Measurements from ENCODE around the gene LIFR. TPM values are rescaled to one million over a fixed set of nuclear protein-coding genes. Genes with fewer than 3 reads are reported as not detected.

LIFR gene
- total and polyA plus RNA-seq, 2 donors, result 27.5 to 33.8 TPM

- Histone ChIP-seq H3K9me3 (ENCODE audit: control insufficient read depth in 2 of 2, insufficient read depth in 1 of 2, low read length in 1 of 2) (no peaks in the 10 kb centered on the region), H3K36me3 (ENCODE audit: control insufficient read depth in 2 of 2, insufficient read depth in 2 of 2, low read length in 1 of 2) (no peaks in the 10 kb centered on the region), H3K27me3 (ENCODE audit: control insufficient read depth in 2 of 2, insufficient read depth in 1 of 2, low read length in 1 of 2) (no peaks in the 10 kb centered on the region), H3K4me3 (ENCODE audit: low read length in 2 of 2) (no peak overlapping the region), H3K4me1 (ENCODE audit: control insufficient read depth in 2 of 2, insufficient read depth in 2 of 2, low read length in 2 of 2) (no peaks in the 10 kb centered on the region), H3K27ac (ENCODE audit: low read depth in 1 of 2, low read length in 1 of 2) (no peak overlapping the region)
- DNase-seq (ENCODE audit: low read depth in 6 of 9, low spot score in 9 of 9), result no peak
- 92% methylated on average over 7 of the region's 7 CpGs for WGBS
These were observed 61.7 kb downstream of the LIFR start for GRCh38 chr5:38494763-38495162.

GRCh38 chr5:38494175-38494574, 62.3 kb downstream of the LIFR start:
- Histone ChIP-seq H3K9me3 (ENCODE audit: control insufficient read depth in 2 of 2, insufficient read depth in 1 of 2, low read length in 1 of 2) (no peaks in the 10 kb centered on the region), H3K36me3 (ENCODE audit: control insufficient read depth in 2 of 2, insufficient read depth in 2 of 2, low read length in 1 of 2) (no peaks in the 10 kb centered on the region), H3K27me3 (ENCODE audit: control insufficient read depth in 2 of 2, insufficient read depth in 1 of 2, low read length in 1 of 2) (no peaks in the 10 kb centered on the region), H3K4me3 (ENCODE audit: low read length in 2 of 2) (no peak overlapping the region), H3K4me1 (ENCODE audit: control insufficient read depth in 2 of 2, insufficient read depth in 2 of 2, low read length in 2 of 2) (no peaks in the 10 kb centered on the region), H3K27ac (ENCODE audit: low read depth in 1 of 2, low read length in 1 of 2) (no peak overlapping the region)
- DNase-seq (ENCODE audit: low read depth in 6 of 9, low spot score in 9 of 9), result no peak
- WGBS, result 92% methylated on average over 6 of the region's 6 CpGs

- H3K36me3 ChIP-seq (ENCODE audit: control insufficient read depth in 2 of 2, insufficient read depth in 2 of 2, low read length in 1 of 2), result no peaks in the 10 kb centered on the region
- H3K27me3 ChIP-seq (ENCODE audit: control insufficient read depth in 2 of 2, insufficient read depth in 1 of 2, low read length in 1 of 2), result peaks cover 0 to 2% of the 10 kb centered on the region in 2 donors
- H3K27ac ChIP-seq (ENCODE audit: low read depth in 1 of 2, low read length in 1 of 2), result no peak overlapping the region
- DNase-seq (ENCODE audit: low read depth in 6 of 9, low spot score in 9 of 9), result no peak
- WGBS, result 94% methylated on average over 10 of the region's 10 CpGs
- H3K4me1 ChIP-seq (ENCODE audit: control insufficient read depth in 2 of 2, insufficient read depth in 2 of 2, low read length in 2 of 2), result no peaks in the 10 kb centered on the region
- H3K4me3 ChIP-seq (ENCODE audit: low read length in 2 of 2), result no peak overlapping the region
- H3K9me3 ChIP-seq (ENCODE audit: control insufficient read depth in 2 of 2, insufficient read depth in 1 of 2, low read length in 1 of 2), result no peaks in the 10 kb centered on the region
These were observed 72.5 kb downstream of the LIFR start for GRCh38 chr5:38483805-38484398.

GRCh38 chr5:38479315-38479904, 77.0 kb downstream of the LIFR start:
- H3K4me1 ChIP-seq (ENCODE audit: control insufficient read depth in 2 of 2, insufficient read depth in 2 of 2, low read length in 2 of 2), result no peaks in the 10 kb centered on the region
- H3K4me3 ChIP-seq (ENCODE audit: low read length in 2 of 2), result no peak overlapping the region
- 54% methylated on average over 6 of the region's 6 CpGs for WGBS
- no peak overlapping the region for H3K27ac ChIP-seq (ENCODE audit: low read depth in 1 of 2, low read length in 1 of 2)
- no peaks in the 10 kb centered on the region for H3K9me3 ChIP-seq (ENCODE audit: control insufficient read depth in 2 of 2, insufficient read depth in 1 of 2, low read length in 1 of 2)
- no peak for DNase-seq (ENCODE audit: low read depth in 6 of 9, low spot score in 9 of 9)
- peaks cover 0 to 2% of the 10 kb centered on the region in 2 donors for H3K27me3 ChIP-seq (ENCODE audit: control insufficient read depth in 2 of 2, insufficient read depth in 1 of 2, low read length in 1 of 2)
- H3K36me3 ChIP-seq (ENCODE audit: control insufficient read depth in 2 of 2, insufficient read depth in 2 of 2, low read length in 1 of 2), result no peaks in the 10 kb centered on the region

- Histone ChIP-seq H3K4me3 (ENCODE audit: low read length in 2 of 2) (no peak overlapping the region), H3K9me3 (ENCODE audit: control insufficient read depth in 2 of 2, insufficient read depth in 1 of 2, low read length in 1 of 2) (no peaks in the 10 kb centered on the region), H3K27me3 (ENCODE audit: control insufficient read depth in 2 of 2, insufficient read depth in 1 of 2, low read length in 1 of 2) (peaks cover 0 to under 1% of the 10 kb centered on the region in 2 donors), H3K36me3 (ENCODE audit: control insufficient read depth in 2 of 2, insufficient read depth in 2 of 2, low read length in 1 of 2) (no peaks in the 10 kb centered on the region), H3K27ac (ENCODE audit: low read depth in 1 of 2, low read length in 1 of 2) (no peak overlapping the region), H3K4me1 (ENCODE audit: control insufficient read depth in 2 of 2, insufficient read depth in 2 of 2, low read length in 2 of 2) (no peaks in the 10 kb centered on the region)
- WGBS, result 68% methylated on average over 3 of the region's 3 CpGs
- DNase-seq (ENCODE audit: low read depth in 6 of 9, low spot score in 9 of 9), result no peak
These were observed 77.6 kb downstream of the LIFR start for GRCh38 chr5:38478878-38479277.

GRCh38 chr5:38478166-38478565, 78.3 kb downstream of the LIFR start:
- Histone ChIP-seq H3K4me3 (ENCODE audit: low read length in 2 of 2) (no peak overlapping the region), H3K27ac (ENCODE audit: low read depth in 1 of 2, low read length in 1 of 2) (no peak overlapping the region), H3K4me1 (ENCODE audit: control insufficient read depth in 2 of 2, insufficient read depth in 2 of 2, low read length in 2 of 2) (no peaks in the 10 kb centered on the region), H3K36me3 (ENCODE audit: control insufficient read depth in 2 of 2, insufficient read depth in 2 of 2, low read length in 1 of 2) (no peaks in the 10 kb centered on the region), H3K9me3 (ENCODE audit: control insufficient read depth in 2 of 2, insufficient read depth in 1 of 2, low read length in 1 of 2) (no peaks in the 10 kb centered on the region), H3K27me3 (ENCODE audit: control insufficient read depth in 2 of 2, insufficient read depth in 1 of 2, low read length in 1 of 2) (peaks cover 0 to 2% of the 10 kb centered on the region in 2 donors)
- 69% methylated on average over 3 of the region's 3 CpGs for WGBS
- DNase-seq (ENCODE audit: low read depth in 6 of 9, low spot score in 9 of 9), result no peak

GRCh38 chr5:38473008-38473407, 83.4 kb downstream of the LIFR start:
- 29% methylated on average over 8 of the region's 8 CpGs for WGBS

GRCh38 chr5:38472541-38472940, 83.9 kb downstream of the LIFR start:
- 96% methylated on average over 7 of the region's 7 CpGs for WGBS
- no peak overlapping the region for H3K27ac ChIP-seq (ENCODE audit: low read depth in 1 of 2, low read length in 1 of 2)

More at GRCh38 chr5:38473008-38473407, 83.4 kb downstream of the LIFR start:
- Histone ChIP-seq H3K4me1 (ENCODE audit: control insufficient read depth in 2 of 2, insufficient read depth in 2 of 2, low read length in 2 of 2) (peaks cover 0 to 2% of the 10 kb centered on the region in 2 donors), H3K27ac (ENCODE audit: low read depth in 1 of 2, low read length in 1 of 2) (no peak overlapping the region), H3K4me3 (ENCODE audit: low read length in 2 of 2) (no peak overlapping the region), H3K36me3 (ENCODE audit: control insufficient read depth in 2 of 2, insufficient read depth in 2 of 2, low read length in 1 of 2) (no peaks in the 10 kb centered on the region), H3K27me3 (ENCODE audit: control insufficient read depth in 2 of 2, insufficient read depth in 1 of 2, low read length in 1 of 2) (peaks cover 0 to 14% of the 10 kb centered on the region in 2 donors), H3K9me3 (ENCODE audit: control insufficient read depth in 2 of 2, insufficient read depth in 1 of 2, low read length in 1 of 2) (no peaks in the 10 kb centered on the region)
- no peak for DNase-seq (ENCODE audit: low read depth in 6 of 9, low spot score in 9 of 9)

GRCh38 chr5:38471709-38472108, 84.7 kb downstream of the LIFR start:
- H3K4me3 ChIP-seq (ENCODE audit: low read length in 2 of 2), result no peak overlapping the region
- H3K27me3 ChIP-seq (ENCODE audit: control insufficient read depth in 2 of 2, insufficient read depth in 1 of 2, low read length in 1 of 2), result peaks cover 4 to 27% of the 10 kb centered on the region in 2 donors
- peaks cover 0 to 6% of the 10 kb centered on the region in 2 donors for H3K4me1 ChIP-seq (ENCODE audit: control insufficient read depth in 2 of 2, insufficient read depth in 2 of 2, low read length in 2 of 2)
- no peaks in the 10 kb centered on the region for H3K9me3 ChIP-seq (ENCODE audit: control insufficient read depth in 2 of 2, insufficient read depth in 1 of 2, low read length in 1 of 2)
- WGBS, result 89% methylated on average over 4 of the region's 4 CpGs
- no peak for DNase-seq (ENCODE audit: low read depth in 6 of 9, low spot score in 9 of 9)
- no peaks in the 10 kb centered on the region for H3K36me3 ChIP-seq (ENCODE audit: control insufficient read depth in 2 of 2, insufficient read depth in 2 of 2, low read length in 1 of 2)
- no peak overlapping the region for H3K27ac ChIP-seq (ENCODE audit: low read depth in 1 of 2, low read length in 1 of 2)

More at GRCh38 chr5:38472541-38472940, 83.9 kb downstream of the LIFR start:
- no peak for DNase-seq (ENCODE audit: low read depth in 6 of 9, low spot score in 9 of 9)
- H3K4me1 ChIP-seq (ENCODE audit: control insufficient read depth in 2 of 2, insufficient read depth in 2 of 2, low read length in 2 of 2), result peaks cover 0 to 3% of the 10 kb centered on the region in 2 donors
- H3K27me3 ChIP-seq (ENCODE audit: control insufficient read depth in 2 of 2, insufficient read depth in 1 of 2, low read length in 1 of 2), result peaks cover 0 to 19% of the 10 kb centered on the region in 2 donors
- no peaks in the 10 kb centered on the region for H3K36me3 ChIP-seq (ENCODE audit: control insufficient read depth in 2 of 2, insufficient read depth in 2 of 2, low read length in 1 of 2)
- H3K4me3 ChIP-seq (ENCODE audit: low read length in 2 of 2), result no peak overlapping the region
- no peaks in the 10 kb centered on the region for H3K9me3 ChIP-seq (ENCODE audit: control insufficient read depth in 2 of 2, insufficient read depth in 1 of 2, low read length in 1 of 2)

All from thymus (tissue), 11 donors.